Brain pericyte (primary cell): ENCODE results near the gene PLCH2.

ENCODE experiments used
- DNase-seq: peaks from one replicate; pipeline ENCODE4 v3.0.0-alpha.2; 2012; ENCODE audit warnings: low read depth, low spot score

The PLCH2 gene

GRCh38 chr1:2513939-2514652, 38.0 kb downstream of the PLCH2 start:
- no peak for DNase-seq

DNA sequence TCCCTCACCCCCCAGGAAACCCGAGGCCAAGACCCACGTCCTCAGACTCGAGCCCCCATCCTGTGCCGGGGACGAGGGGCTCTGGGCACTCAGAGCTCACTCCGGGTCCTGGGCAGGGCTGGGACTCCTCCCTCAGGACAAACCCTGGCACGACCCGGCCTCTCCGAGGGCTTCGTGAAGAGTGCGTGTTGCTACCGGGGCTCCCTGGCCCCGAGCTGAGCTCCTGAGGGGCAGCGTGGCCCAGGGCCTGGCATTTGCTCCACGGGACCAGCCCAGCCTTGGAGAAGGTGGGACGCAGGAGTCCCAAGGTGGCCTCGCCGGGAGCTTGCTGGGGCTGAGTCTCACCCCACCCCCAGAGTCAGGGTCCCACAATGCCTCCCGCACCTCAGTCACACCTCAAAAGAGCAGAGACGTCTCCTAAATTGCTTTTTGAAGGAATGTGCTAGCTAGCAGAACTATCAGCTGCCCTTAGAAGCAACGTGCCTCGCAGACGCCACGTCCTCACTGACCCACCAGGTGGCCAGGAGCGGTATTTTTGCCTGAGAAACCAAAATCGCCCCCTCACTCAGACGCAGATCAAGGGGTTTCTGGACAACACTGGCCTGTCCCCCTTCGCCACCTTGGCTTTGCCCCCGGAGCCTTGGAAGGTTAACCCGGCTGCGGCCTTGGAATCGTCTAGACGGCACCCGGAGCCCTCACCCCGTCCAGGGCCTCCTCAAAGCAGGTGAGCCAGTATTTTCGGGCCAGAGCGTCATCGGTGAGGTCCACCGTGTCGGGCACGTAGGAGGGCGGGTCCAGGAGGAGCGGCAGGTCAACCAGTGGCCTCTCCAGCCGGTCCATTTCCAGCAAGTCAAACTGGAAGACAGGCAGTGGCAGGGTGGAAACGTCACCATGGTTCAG, 39.0 kb downstream of the PLCH2 start:
- DNase-seq: no peak

DNA sequence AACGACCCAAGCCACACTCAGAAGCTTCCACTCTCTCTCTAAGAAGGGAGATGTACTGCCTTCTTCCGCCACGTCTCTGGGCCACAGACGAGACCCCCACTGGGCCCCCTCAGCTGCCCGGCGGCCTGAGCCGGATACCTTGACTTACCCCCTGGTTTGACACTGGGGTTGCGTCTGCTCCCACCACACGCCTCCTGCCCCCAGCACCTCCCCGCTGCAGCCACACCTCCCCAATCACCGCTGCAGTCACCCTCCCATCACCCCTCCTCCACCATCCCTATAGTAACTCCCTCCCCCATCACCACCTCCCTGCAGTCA, 39.6 kb downstream of the PLCH2 start:
- DNase-seq: no peak

DNA sequence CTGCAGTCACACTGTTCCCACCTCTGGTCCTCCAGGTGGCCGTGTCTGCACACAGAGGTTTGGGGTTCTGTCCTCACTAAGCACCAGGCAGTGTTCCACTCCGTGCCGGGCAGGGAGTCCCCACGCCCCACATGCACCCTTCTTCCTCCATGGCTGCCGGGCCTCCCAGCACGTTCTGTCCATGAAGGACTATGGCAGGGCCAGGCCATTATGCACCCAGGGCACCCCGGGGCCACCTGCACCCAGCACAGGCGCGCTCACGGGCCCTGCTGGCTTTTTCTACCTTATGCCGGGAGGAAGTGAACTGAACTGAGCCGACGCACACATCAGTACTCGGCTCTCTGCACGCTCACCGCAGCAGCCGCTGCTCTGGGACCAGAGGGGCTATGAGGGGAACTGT, 40.0 kb downstream of the PLCH2 start:
- no peak for DNase-seq

DNA sequence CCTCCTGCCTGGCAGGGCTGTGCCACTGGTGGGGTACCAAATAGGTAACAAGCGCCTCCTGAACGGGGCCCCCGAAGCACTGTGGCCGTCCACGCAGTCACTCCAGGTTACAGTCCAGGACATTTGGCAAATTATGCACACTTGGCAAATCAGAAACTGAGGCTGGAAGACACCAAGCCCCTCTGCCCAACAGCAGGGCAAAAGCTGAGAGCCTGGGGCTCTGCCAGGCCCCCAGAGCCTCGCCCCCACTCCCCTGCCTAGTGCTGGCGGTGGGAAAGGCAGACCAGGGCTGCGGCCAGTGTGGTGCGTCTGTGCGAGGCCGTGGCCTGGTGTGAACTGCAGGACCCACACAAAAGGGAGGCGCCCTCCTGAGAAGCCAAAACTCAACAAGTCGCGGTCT, 40.9 kb downstream of the PLCH2 start:
- DNase-seq: no peak

GRCh38 chr1:2517966-2518365, 41.9 kb downstream of the PLCH2 start:
- DNase-seq: no peak

DNA sequence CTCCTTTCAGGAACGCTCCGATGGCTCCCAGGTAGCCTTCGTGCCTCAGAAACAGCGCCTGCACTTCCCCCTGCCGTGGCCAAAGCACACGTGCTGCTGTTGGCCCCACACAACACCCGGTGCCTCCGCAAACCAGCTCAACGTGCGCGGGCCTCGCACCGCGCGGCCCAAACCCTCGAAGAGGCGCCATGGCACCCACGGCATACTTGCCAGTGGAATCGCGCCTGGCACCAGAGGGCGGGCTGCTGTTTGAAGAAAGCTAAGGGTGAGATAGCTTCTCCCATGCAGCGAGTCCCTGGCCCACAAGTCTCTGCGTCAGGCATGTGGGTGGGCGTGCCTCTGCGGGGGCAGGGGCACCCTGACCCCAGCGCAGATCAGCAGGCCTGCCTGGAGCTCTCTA, 42.4 kb downstream of the PLCH2 start:
- DNase-seq: no peak

GRCh38 chr1:2519029-2519685, 43.1 kb downstream of the PLCH2 start:
- no peak for DNase-seq

- DNase-seq: no peak
These were observed 43.6 kb downstream of the PLCH2 start for GRCh38 chr1:2519729-2520128.

DNA sequence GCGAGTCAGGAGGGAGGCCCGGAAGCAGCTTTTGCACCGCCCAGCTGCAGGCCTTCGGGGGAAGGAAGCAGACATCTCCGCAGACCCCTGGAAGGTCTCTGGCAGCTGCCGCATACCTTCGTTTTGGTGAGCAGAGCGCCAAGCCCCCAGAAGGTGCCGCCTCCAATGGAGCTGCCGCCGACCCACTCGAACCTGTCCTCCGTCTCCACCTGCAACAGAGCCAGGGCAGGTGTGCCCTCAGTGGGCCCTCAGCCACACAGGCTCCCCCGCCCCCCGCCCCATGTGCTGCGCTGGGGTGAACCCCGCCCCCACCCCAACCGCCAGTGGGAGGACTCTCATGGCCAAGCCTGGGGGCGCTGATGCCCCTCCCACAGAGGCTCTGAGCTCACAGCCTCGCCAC, 44.1 kb downstream of the PLCH2 start:
- no peak for DNase-seq

DNA sequence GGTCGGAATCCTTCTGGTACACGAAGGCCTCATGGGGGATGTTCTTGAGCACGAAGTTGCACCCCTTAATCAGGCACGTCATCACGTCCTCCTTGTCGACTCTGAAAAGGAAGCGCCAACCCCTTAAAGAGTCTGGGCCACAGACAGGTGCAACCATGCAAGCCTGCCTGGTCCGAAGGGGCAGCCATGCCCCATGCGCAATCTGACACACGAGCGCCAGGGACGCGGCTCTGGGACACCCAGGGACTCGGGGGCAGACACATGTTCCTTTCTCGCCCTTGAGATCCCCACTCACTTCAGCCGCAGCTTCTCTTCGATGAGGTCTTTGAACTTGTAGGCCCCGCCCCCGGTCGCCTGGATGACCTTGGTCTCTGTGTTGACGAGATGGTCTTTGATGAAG, 44.7 kb downstream of the PLCH2 start:
- no peak for DNase-seq

DNA sequence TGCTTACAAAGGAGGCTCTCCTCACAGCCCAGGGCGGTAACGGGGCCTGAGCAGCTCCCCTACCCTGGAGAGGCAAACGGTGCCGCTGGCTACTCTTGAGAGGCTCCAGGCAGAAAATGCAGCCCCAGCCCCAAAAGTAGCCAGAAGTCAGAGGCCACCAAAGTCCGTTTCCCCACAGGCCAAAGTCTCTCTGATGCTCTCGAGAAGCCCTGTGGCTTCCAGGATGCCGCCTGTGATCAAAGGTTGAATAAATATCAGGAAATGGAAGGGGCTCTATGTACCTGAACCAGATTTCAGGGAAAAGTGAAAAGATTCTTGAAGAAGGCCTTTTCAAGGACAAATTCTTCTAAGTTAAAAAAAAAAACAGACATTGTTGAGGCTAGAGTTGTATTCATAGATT, 46.1 kb downstream of the PLCH2 start:
- no peak for DNase-seq

GRCh38 chr1:2523191-2523890, 47.3 kb downstream of the PLCH2 start:
- no peak for DNase-seq

- DNase-seq: no peak
These were observed 48.0 kb downstream of the PLCH2 start for GRCh38 chr1:2523891-2524609.

- DNase-seq: no peak
These were observed 49.5 kb downstream of the PLCH2 start for GRCh38 chr1:2525572-2525919.

DNA sequence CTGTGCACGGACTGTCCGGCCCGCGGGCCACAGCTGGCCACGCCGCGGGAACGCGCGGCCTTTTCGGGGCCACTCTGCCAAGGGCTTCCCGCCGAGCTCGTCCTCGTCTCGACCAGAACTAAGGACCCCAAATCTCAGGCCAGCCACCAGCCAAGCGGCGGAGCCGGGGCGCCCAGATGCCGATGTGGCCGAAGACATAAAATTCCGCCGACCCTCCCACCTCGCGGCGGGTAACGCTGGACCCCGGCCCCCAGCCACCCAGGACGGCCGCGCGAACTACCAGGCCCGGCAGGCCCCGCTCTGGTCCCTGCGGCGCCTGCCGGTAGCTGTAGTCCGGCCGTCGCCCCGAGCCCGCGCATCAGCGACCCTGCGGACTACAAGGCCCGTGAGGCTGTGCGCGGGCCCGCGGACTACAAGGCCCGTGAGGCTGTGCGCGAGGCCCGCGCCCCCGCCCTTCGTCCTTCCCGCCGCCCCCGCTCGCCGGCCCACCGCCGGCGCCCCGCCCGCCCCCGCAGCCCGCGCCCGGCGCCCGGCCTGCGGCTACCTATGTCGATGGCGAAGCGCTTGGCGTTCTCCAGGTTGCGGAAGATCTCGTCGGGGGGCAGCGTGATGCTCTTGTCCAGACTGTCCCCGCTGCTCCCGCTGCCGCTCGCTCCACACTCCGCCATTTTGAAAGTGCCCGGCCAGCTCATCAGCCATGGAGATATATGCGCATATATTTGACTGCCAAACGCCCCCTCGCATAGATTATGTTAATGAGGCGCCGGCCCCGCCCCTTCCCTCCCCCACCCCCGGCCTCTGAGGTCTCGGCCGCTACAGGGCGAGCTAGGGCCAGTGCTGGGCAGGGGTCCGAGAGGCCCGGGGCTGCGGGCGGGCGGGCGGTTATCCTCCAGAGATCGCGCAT, 50.1 kb downstream of the PLCH2 start, which contains the start of gene PANK4:
TSS of gene PANK4 (minus strand) at position 677 of the 904 bp plus-strand sequence. CDS start at position 668, 9 bp downstream.
- DNase-seq: peak; percentile 64

DNA sequence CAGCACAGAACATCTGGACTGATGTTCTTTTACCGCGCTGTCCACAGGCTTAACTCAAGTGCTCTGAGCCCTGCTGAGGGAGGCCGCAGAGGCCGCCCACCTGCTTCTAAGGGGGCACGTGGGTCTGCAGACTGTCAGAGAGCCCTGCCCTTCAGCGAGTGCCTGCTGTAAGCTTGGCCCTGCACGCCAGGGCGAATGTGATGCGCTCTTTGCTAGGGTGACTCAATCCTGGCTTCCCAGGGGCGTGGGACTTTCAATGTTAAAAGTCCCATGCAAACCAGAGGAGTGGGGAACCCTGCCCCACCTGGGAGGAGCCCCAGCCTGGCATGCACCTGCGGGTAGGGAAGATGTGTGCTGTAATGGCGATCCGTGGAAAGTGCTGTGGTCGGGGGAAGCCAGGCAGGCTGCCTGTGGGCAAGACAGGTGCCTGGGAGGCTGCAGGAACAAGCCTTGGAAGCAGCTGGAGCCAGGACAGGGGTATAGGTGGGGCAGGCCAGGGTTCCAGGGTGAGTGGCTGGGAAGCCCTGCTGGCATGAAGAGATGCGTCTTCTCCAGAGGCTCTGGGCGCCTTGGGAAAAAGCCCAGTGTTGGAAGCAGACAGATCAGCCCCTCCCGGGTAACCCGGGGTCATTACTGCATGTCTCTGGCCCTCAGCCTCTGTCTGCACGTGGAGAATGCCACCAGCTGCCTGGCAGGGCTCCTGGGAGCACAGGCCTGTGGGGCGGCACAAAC, 50.9 kb downstream of the PLCH2 start:
- no peak for DNase-seq

- DNase-seq: no peak
These were observed 51.4 kb downstream of the PLCH2 start for GRCh38 chr1:2527556-2527860.

DNA sequence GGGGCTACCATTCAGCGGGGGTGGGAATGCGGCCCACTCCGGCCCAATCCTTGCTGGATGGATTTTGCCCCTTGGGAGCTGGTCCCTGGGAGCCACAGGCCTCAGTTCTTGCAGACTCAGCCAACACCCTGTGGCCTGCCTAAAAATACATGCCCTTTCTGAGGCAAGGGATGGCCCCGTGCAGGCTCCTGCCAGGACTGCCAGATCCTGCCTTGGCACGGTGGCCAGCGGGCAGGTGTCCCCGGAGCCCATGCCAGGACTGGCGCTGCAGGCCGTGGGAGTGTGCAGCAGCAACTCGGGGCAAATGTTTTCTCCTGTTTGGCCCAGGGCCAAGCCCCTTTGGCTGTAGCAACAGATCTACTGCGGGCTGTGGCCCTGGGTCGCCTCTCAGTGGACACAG, 51.9 kb downstream of the PLCH2 start:
- no peak for DNase-seq

DNA sequence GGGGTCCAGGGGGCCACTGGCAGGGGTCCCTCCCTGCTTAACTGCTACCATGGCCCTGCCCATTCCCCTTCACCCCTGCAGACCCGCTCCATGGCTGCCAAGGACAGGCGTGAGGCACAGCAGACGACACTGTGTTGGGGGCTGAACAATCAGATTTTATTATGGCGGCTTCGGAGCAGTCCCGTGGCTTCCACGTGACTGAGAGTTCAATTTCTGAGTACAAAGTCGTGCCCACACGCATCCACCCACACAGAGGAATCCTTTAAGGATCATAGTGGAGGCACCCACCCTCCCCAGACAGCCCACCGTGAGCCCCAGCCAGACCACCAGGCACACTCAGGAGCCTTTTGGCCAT, 52.5 kb downstream of the PLCH2 start:
- DNase-seq: no peak
